Stimulated activated CD4-positive, alpha-beta T cell treated with anti-CD3 and anti-CD28 coated beads, Interleukin-4, amount 100 ng/mL, for 1 hour (primary cell): Measurements from ENCODE around the gene DNAAF1.

ENCODE experiments used
- DNase-seq: peaks from one replicate; pipeline ENCODE4 v3.0.0-alpha.2; 2020

The DNAAF1 gene

DNA sequence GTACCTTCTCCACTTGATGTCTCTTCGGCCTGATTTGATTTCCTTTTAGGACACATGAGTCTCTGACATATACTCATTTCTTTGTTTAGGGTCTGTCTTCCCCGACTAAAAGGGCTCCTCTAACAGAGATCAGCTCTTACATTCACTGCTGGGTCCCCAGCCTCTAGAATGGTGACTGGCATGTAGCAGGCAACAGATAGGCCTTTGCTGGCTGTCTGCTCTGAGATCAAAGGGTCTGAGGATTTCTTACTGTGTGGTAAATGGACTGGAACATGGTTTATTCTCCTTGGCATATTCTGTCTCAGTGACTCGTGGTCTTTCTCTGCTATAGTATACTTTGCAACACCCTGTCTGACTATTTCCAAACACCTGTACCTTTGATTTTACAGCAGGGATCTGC lies 16.7 kb downstream of the DNAAF1 start:
- no peak for DNase-seq

DNA sequence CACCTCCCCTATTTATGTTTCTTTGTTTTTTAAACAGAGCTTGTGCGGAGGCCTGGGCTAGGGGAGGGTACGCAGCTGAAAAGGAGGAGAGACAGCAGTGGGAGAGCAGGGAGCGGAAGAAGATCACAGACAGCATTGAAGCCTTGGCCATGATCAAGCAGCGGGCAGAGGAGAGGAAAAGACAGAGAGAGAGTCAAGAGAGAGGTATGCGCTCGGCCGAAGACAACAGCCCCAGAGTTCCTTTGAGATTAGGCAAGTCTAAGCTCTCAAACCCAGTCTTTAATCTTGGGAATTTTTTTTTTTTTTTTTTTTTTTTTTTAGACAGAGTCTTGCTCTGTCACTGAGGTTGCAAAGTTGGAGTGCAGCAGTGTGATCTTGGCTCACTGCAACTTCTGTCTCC lies 20.6 kb downstream of the DNAAF1 start:
- no peak for DNase-seq

DNA sequence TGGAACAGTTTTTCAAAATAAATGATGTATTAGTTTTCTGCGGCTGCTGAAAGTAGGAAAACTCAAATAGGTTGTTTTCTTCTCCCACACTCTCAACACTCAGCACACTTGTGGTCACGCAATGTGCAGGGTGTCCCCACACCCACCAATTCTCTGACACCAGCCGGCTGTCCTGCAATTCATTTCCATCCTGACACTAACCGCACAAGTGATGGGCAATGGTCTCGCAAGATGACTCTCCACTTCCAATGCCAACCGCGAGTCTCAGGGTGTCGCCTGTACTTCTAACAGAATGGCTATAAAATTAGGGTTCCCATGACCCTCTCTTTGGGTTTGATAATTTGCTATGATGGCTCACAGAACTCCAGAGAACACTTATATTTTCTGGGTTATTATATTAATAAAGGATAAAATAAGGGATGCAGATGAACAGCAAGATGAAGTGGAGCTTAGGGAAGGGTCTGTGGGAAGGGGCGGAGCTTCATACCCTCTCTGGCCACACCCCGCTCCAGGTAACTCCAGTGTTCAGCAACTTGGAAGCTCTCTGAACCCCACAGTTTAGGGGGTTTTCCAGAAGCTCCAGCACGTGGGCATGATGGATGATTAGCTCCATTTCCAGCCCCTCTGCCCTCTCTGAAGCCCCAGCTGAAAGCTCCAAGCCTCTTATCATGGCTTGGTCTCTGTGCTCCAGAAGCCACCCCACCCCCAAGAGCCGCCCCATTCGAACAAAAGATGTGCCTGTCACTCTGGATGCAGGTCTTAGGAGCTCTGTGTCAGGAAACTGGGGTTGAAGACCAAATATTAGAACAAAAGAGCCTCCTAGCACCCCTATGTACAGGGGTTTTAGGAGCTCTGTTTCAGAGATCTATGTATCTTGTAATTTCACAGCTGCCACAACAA lies 21.9 kb downstream of the DNAAF1 start:
- DNase-seq, result no peak

DNA sequence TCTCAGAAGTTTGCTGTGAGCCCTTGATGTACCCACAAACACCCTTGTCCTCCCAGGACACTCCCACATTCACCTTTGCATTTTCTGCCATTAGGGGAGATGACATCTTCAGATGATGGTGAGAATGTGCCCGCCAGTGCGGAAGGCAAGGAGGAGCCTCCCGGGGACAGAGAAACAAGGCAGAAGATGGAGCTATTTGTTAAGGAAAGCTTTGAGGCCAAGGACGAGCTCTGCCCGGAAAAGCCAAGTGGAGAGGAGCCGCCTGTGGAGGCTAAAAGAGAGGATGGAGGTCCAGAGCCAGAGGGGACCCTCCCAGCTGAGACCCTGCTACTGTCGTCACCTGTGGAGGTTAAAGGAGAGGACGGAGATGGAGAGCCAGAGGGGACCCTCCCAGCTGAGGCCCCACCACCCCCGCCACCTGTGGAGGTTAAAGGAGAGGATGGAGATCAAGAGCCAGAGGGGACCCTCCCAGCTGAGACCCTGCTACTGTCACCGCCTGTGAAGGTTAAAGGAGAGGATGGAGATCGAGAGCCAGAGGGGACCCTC lies 24.7 kb downstream of the DNAAF1 start:
- DNase-seq, result no peak

DNA sequence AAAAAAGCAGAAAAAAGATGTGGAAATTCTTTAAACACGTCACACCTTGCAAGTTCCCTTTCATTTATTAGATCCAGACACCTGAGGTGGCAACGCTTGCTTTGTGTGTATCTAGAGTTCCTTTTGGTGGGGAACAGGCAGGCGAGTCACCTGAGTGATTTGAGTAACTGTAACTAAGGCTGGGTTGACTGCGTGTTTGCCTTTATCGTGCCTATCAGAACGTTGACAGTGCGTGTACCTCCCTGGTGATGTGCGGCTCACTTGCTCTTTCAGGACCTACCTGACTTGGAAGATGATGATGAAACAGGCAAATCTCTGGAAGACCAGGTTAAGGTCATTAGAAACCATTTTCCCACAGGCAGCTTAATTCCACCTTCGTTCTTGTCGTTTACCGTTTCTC lies 29.3 kb downstream of the DNAAF1 start:
- no peak for DNase-seq

DNA sequence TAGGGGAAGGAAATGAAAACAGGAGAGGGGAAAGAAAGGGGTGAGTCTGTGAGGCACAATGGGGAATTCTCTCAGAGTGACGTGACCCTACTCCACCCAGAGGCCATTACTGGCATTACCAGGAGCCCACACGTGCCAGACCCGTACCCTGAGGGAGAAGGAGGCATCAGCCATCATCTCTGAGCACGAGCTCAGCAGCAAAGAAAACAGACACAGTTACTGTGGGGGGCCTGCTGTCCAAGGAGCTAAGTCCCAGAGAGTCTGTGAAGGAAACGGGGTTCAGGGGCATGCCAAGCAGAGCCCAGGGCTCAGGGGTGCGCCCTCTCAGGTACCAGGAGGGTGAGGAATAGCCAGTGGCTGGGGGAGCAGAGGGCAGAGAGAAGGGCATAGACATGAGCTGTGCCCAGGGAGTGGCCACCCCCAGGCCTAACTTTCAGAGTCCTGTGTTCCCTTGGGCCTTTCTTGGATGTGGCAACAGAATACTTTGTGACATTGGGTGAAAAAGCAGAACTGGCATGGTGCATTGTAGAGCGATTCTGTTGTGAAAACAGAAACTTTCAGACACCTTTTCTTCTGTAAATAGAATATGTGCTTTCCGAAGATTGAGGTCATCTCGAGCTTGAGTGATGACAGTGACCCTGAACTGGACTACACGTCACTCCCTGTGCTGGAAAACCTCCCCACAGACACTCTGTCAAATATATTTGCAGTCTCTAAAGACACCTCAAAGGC lies 30.4 kb downstream of the DNAAF1 start:
- peak; percentile 71 for DNase-seq

DNA sequence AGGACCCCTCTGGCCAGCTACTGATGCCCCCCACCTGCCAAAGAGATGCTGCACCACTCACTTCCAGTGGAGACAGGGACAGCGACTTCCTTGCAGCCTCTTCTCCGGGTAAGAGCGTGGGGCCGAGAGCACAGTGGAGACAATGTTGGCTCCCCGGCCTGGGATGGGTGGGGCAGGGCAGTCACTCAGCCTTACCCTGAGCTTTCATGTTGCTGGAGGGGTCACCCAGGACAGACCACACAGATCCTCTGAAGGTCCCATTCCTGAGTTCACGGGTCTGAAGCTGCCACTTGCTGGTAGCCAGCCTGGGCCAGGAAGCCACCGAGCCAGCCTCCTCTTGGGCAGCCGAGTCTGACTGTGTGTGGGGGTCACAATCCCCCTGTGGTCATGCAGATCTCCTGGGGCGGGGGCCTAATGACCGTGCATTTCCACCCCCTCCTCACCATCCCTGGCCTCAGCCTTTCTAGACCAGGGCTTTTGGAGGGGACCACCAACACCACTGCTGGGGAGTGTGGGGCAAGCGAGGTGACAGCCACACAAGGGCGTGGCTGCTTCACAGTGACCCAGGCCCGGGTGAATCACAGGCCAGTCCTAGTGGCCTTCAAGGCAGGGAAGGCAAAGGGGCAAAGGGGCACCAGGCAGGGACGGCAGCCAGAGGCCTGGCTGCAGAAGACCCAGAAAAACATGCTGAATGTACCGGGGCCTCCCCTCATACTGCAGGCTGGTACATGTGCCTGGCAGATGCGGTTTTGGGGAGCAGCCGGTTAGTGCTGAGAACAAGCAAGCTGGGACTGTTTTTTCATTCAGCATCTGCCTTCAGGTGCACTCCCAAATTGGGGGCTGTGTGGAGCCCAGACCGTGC lies 31.3 kb downstream of the DNAAF1 start:
- DNase-seq, result no peak

DNA sequence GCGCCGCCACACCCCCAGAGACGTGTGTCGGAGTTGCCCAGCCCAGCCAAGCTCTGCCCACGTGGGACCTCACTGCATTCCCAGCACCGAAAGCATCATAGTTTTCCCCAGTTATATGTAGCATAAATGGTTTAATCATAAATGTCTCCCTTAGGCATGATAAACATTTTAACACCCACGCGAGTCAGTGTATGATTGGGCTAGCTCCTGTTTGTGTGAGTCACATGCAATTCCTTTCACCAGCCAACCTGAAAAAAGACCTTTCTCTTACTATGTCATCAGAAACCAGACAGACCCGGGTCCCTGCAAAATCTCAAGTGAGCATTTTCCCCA lies 32.6 kb downstream of the DNAAF1 start:
- no peak for DNase-seq

DNA sequence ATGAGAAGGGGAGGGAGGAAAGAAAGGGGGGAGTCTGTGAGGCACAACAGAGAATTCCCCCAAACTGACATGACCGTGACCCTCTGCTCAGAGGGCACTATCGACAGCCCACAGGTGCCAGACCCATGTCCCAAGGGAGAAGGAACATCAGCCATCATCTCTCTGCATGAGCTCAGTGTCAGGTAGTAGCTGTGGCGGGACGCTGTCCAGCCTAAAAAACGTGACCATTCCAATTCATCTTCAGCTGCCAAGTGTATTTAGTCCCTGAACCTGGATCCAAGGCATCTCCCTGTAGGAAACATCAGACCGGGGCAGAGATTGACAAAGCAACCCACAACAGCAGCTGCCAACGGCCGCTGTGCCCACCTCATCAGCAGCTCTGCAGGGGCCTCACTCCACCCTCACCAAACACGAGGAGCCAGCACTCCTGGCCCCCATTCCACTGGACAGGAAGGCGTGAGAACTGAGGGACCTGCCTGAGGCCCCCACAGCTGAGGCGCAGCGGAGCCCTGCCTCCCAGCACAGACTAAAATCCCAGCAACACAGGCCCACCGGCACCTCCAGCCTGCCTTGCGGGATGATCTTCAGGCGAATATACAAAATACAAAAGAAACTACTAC lies 33.1 kb downstream of the DNAAF1 start:
- no peak for DNase-seq

DNA sequence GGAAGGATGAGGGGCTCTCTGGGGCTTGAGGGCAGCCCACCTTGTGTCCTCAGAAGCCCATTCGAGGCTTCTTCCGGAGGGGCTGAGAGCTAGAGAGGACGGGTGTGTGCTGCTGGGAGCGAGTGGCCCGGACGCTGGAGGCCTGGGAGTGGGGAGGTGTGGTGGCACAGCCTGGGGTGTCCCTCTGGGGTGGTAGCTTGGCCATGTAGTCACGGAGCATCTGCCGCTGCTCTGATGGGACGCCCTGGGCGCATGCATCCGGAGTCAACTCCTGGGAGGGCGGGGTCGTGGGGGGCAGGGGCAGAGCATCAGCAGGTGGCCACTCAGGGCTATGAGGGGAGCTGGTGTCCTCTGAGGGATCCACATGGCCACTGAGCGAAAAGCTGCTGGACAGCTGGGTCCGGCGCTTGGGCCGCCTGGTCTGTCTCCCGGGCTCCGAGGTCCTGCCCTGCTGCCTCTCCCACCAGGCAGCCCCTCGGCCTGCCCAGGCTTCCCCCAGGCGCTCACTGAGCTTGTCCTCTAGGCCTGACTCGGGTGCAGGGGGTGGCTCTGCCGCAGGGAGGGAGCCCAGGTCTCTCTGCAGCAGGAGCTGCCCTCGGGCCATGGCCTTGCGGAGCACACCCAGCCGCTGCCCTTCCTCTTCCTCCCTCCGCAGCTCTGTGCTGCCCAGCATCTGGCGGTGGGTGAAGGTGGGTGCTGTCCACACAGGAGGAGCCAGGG lies 33.9 kb downstream of the DNAAF1 start:
- no peak for DNase-seq

DNA sequence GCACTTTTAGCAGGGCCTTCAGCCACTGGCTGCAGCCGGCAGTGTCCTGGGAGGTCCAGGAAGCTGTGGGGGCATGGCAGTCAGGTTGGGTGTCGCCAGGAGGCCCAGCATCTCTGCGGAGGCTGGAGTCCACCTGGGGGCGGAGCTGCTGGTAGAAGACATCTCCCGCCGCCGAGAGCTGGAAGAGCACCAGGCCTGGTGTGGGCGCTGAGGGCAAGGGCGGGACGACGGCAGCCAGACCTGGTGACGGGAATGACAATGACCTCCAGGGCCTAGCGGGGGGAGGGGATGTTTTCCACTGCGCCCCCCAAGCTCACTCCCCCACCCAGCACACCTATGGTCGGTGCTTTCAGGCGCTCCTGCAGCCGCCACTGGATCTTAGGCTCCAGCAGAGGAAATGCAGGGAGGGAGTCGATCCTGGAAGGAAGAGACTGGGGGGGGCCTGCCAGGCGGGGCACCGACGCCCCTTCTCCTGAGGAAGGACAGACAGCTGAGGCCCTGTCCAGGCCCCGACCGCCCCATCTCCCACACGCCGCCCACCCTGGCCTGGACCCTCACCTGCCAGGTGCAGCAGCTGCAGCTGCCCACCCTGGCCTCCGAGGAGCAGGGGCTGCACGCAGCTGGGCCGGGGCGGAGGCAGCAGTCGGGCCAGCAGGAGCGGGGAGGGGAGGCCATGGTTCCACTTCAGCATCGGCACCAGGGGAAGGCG lies 34.7 kb downstream of the DNAAF1 start:
- no peak for DNase-seq

DNA sequence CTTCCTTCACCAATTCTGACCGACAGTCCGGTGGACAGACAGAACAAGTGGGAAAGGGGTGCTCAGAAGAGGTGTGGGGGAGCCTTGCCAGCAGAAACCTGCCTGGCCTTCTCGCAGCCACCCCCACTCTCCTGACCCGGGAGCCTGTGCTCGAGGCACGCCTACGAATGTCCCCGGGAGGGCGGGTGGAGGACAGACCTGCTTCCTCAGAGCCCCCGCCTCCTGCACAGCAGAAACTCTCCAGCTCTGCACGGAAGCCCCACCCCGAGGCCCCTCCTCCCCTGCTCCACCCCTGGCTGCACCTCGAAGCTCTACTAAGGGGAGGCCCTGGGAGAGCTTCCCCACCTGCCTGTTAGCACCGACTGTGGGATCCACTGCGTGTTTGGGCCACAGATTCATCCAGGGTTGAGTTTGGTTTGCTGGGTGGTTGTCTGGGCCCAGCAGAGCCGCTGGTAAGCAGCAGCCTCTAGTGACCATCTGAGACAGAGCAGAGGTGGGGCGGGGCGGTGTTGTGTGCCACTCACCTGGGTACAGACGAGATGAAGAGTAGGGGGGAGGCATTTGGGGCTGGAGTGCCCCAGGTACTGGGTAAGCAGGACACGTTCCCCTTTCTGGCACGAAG lies 35.5 kb downstream of the DNAAF1 start:
- DNase-seq, result no peak

DNA sequence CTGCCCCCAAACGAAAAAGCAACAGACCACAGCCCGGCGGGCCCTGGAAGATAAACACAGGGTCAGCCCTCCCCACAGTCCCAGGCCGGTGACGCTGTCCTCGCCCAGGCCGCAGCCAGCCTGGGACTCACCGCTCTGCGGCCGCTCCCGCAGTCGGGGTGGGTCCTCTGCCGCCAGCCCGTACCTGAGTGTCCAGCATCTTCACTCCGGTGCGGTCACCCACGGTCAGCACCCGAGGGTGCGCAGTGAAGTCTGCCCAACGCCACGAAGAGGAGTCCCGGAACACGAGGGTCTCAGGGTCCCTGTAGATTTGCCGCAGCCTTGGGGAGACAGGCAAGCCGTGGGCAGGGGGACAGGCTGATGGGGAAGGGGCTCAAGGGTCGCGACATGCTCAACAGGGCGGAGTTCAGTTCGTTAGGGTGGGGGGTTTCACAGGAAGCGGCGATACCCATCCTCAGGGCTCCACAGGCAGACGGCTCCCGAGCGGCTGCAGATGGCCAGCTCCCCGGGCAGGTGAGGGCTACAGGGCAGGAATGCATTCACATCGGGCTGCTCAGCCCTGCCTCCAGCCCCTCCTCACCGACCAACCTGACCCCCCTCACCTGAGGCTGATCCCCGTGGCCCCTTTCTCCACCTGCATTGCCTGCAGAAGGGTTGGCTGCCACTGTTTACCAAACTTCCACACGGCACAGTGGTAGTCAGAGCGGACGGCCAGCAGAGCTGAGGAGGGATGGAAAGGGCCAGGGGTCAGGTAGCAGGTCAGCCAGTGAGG lies 36.2 kb downstream of the DNAAF1 start:
- DNase-seq, result no peak

DNA sequence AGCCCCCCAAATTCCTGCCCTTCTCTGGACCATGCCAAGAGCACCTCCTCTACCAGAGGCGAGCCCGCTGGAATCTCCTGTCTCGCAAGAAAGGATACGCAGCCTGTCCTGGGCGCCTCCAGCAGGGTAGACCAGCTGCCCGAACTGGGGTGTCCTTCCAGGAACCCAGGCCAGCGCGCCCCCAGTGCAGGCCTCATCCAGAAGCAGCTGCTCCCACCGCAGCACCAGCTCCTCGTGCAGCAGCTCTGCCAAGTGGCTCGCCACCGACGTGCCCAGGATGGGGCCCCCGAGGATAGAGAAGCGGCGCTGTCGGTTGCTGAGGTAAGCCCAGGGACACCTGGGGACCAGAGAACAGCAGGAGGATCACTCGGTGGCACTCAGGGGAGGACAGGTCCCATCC lies 37.0 kb downstream of the DNAAF1 start:
- no peak for DNase-seq

DNA sequence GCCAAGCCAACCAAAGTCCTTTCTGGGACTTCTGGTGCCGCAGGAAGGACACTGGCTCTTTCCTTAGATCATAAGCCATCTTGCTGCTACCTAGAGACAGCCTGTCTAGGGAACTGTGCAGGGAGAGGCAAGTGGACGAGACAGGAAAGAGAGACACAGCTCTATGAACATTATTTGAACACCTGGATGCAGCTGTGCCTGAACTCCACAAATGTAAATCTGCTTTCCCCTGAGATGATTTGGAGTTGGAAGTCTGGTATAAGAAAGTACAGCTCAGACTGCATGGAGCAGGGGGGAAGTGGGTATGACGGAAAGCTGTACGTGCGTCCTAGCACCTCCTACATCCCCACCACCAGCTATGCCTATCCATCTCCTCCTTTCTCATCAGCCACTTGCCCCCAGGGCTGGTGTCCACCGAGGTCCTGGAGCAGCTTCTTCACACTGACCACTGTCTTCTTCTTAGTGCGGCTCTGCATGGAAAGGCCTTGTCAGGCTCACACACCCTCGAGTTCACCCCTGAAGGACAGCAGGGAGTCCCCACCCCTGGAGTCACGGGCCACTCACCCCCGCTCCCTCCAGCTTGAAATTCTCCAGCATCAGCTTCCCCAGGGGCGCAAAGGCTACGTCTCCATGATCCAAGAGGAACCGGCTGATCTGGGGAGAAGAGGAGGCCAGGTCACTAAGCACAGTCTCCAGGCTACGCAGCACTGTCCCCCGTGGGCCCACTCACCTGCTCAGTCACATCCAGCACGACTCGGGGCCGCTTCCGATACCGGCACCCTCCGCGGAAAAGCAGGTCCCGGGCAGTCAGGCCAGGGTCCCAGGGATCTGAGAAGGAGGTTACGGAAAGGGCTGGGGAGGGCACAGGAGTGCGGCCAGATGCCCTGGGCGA lies 37.8 kb downstream of the DNAAF1 start:
- DNase-seq, result no peak

DNA sequence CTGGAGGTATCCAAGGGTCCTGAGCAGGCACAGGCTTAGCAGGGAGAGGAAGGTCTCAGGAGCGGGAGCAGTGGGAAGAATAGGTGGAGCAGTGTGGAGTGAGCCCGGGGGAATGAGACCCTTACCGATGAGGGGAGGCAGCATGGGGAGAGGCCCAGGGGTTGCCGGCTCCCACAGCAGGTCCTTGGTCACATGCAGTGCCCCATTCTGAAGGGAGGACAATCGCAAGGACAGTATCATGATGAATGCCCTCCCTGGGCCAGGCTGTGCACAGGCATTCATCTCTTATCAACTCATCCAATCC lies 38.4 kb downstream of the DNAAF1 start:
- no peak for DNase-seq

DNA sequence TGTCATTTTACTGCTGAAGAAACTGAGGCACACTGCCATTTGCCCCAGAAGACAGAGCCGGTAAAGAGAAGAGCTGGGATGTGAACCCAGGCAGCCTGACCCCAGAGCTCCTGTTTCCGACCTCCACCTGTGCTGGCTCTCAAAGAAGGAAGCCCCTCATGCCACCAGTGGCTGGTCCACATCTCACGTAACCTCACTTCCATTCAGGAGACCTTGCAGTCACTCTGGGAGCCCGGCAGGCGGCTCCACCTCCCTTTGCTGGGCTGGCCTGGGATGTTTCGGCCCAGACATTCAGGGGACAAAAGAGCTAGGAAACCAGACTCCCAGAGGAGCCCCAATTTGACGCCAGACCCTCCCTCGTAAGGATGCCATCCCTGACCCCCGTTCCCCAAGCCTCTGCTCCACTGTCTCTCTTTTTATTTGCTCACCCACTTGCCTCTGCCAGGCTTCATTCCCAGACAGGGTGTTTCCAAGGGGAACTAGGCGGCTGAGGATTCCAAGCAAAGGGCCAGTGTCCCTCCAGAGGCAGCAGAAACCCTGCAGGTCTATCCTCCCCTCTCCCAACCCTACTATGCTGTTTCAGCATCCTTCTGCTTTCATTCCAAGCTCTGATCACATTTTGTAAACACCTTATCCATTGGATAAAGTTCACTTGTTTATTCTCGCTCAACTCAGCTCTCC lies 38.9 kb downstream of the DNAAF1 start:
- no peak for DNase-seq

DNA sequence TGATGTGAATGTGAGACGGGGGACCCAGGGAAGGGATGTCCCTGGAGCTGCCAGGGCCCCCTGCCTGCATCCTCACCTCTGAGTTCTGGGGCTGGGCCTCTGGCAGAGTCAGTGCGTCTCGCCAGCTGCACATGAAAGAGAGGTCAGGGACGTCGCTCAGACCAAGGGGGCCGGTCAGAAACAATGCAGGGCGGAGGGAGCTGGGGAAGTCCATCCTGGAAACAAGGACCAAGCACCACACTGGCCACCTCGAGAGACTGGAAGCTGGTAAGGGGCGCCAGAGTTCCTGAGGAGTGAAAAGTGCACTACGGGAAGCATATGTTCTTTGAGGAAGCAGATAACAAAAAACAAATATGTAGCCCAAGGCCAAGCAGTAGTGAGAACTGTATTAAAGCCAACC lies 39.7 kb downstream of the DNAAF1 start:
- DNase-seq, result no peak
